Left ventricle myocardium superior (tissue), 1 donor: Measurements from ENCODE around the gene CERS6. TPM values are rescaled to one million over a fixed set of nuclear protein-coding genes. Genes with fewer than 3 reads are reported as not detected.

Experiments
- ATAC-seq: fragments of 200-7000 bp; cut with Tn5 transposase; one replicate; pipeline ENCODE4 v1.9.1; 2020; ENCODE audit warnings: mild to moderate bottlenecking, moderate library complexity
- DNase-seq: peaks from one replicate; pipeline ENCODE4 v3.0.0-alpha.2; 2020
- intact Hi-C: fragments of 100-400 bp; cut with micrococcal nuclease; formaldehyde crosslinking; loops from one replicate; pipeline ENCODE4 v1.11.0; 2022
- total RNA-seq: library from RNA; stranded (reverse); fragmentation: NEBNext Ultra II Directional; extraction: Animal tissue kit (Norgen Biotek cat#: 25700); gene quantifications from one replicate; pipeline ENCODE4 v1.2.1, GENCODE V29; 2021
- donor health status: DM: no; HTN: yes; CAD: no; lungs with severe emphysema.

CERS6 gene
- total RNA-seq, 1 donor from 2014 or later, result 71.7 TPM

DNA sequence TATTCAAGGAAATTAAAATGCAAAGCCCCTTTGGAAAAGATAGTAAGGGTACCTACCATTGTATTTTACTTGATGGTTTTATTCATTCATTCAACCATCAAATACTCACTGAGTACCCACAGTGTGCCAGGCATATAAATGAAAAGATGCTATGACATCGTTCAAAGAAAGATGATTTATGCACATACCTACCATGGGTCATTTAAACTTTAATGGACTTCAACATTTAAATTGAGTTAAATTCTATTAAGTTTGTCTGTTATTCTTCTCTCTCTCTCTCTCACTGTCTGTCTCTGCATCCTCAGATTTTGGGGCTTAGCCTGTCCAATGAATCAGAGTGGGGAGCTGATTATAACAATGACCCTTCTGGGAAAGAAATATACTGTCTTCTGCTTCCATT lies 87.9 kb downstream of the CERS6 start:
- intact Hi-C loops, result loop anchor here (10.0 kb wide), 1 partner anchor 141 kb away; no protein-coding TSS in a partner anchor
- DNase-seq (no peak), ATAC-seq (no peak)

DNA sequence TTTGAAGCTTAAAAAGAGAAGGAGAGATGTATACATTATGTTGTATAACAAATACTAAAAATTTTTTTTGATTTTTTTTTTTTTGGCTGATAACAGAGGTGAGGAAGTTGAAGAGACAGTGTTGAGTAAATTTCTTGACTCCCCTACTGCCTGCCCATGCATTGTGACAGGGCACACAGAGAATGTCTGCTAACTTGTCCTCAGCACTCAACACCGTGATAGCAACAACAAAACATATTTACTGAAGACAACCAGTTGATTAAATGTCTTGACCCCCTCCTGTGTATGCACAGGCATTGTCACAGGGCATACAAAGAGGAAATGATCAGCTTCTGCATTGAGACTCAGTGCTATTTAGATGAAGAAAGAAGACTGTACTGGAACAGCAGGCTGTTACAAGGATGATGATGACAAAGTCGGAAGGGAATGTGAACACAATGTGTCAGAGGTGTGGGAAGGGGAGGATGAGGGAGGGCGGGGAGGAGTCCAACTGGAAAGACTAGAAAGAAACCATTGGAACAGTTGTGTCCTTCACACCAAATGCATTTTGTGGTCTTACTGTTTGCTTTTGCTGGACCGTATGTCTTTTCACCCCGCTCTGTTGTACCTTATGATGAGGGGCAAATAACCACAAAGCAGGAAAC lies 89.5 kb downstream of the CERS6 start:
- ATAC-seq, result peak; percentile 91
- intact Hi-C loops, result loop anchor here (10.0 kb wide), 1 partner anchor 139 kb away; no protein-coding TSS in a partner anchor

DNA sequence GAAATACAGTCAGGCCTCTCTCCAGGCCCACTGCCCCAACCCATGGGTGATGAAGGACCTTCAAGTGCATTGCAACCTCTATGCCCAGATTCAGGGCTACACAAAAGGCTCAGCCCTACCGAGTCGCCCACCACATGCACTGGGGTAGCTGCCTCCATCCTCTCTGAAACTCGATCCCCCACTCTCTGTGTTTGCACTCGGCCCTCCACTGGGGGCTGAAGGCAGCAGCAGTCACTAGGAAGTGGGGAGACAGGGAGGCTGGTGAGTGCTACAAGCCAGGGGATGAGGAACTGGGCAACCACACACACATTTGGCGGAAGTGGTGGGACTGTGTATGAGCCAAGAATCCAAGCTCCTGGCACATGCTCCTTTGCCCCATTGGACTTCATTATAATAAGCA lies 94.6 kb downstream of the CERS6 start:
- intact Hi-C loops, result no loop called here
- DNase-seq (peak; percentile 32), ATAC-seq (peak; percentile 67)

More for the DNA sequence above, 89.5 kb downstream of the CERS6 start:
- no peak for DNase-seq

DNA sequence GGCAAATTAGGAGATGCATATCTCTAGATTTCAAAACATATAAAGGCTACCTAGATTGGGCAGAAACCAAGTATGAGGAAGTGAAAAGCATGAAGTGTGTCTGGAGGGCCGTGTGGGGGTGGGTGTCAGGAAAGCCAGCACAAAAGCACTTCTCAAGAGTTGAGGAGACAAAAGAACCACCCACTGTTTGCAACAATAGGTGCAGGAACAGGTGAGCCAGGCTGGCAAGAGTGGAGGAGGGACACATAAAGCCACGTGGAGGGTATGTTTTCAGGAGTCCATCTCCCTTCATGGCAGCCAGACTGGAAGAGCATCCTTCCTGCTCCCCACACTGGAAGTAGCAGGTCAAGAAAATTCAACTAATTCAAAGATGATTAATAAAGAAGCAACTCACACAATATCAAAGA lies 96.4 kb downstream of the CERS6 start:
- DNase-seq (no peak), ATAC-seq (no peak)
- intact Hi-C loops, result no loop called here

DNA sequence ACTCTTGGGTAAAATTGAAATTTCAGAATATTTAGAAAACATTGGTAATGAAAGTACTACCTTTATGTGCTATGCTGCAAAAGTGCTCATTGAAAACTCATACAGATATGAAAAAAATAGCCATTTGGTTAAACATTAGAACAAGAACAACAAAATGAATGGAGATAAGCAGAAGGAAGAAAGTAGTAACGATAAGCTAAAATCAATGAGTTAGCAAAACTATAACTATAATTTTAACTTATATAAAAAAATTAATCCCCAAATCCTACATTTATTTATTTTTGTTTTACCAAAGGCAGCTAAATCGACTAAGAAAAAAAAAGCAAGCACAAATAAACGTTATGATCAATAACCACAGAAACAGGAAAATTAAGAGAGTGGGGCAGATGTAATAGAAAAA lies 99.2 kb downstream of the CERS6 start:
- intact Hi-C loops, result no loop called here
- no peak for DNase-seq
- no peak for ATAC-seq

DNA sequence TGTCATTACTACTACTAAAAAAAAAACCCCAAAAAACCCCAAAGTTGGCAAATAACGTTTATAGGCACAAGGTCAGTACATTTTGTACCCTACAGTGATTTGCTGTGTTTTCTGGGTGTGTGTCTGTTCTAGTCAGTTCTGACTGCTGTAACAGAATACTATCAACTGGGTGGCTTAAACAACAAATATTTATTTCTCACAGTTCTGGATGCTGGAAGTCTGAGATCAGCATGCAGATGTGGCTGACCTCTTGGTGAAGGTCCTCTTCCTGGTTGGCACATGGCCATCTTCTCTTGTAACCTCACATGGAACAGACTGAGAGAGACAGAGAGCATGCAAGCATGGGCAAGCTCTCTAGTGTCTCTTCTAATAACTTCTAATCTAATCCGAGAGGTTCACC lies 103.1 kb downstream of the CERS6 start:
- ATAC-seq (peak; percentile 73), DNase-seq (no peak)
- intact Hi-C loops, result no loop called here

DNA sequence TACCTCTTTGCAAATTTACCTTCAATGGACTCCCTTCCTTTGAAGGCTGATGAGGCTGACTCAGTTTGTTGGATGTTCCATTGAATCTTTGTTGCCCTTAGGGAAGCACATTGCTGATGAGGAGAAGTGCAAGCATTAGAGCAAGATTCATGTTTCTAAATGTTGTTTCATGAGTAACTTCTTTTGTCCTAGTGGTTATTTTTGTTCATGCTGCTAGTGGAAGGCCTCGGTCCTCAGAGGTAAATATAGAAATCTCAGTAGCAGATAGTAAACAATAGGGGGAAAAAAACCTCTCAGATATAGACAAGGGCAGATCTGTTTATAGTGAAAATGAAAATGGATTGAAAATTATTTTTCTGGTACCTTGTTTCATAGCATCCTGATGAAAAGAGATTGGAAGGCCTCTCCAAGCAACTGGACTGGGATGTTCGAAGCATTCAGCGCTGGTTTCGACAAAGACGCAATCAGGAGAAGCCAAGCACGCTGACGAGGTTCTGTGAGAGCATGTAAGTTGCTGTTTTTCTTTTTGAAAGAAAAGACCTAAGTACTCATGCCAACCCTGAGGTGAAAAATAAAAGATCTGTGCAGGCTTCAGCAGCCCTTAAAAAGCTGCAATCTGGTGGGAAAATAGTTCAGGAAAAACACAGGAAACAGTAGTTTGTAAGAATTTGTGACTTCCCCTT lies 104.9 kb downstream of the CERS6 start:
- peak; percentile 49 for ATAC-seq
- DNase-seq, result no peak
- intact Hi-C loops, result no loop called here

DNA sequence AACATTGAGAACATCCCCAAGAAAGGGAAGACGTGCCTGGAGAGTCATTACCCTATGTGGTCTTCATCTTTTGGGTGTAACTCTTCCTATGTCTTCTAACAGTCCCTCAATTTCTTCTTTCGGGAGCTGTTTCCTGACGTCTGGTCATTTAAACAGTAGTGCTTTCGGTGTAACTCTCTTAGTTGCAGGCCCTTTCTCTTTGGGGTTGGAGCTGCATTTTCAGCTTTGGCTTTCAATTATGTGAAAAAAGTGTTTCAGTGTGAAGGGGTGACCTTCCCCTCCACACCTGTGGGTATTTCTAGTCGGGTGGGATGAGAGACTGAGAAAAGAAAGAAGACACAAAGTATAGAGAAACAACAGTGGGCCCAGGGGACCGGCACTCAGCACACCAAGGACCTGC lies 105.9 kb downstream of the CERS6 start:
- DNase-seq (no peak), ATAC-seq (no peak)
- intact Hi-C loops, result no loop called here

DNA sequence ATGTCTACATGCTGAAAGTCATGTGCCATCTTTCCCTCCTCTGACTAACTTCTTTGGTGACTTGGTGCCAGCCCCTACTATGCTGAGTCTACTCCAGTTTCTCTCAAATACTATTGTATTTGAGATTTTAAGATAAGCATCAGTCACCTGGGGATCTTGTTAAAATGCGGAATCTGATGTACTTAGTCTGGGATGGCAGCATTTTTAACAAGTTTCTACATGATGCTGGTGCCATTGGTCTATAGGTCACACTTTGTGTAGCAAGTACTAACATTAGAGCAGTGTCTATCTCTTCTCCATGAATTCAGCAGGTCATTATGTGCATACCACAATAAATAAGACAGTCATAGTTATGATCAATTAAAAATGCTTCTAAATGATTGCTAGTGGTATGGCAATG lies 106.9 kb downstream of the CERS6 start:
- intact Hi-C loops, result no loop called here
- no peak for DNase-seq
- no peak for ATAC-seq

DNA sequence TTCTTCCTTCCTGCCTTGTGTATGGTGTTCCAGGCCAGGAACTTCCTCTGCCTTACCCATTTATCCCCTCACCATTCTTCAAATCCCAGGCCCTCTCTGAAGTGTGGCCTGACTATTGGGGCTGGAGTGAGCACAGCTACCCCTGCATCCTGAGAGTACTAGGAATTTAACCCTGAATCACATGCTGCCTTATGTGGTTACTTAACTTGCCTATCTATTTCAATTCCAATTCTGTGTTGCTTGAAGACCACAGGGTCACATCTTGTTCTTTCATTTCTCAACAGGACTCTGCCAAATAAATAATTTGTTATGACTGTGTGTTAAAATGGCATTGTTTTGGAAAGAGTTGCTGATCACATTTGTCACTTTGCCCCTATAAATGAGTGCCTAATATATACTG lies 108.6 kb downstream of the CERS6 start:
- ATAC-seq, result no peak
- intact Hi-C loops, result no loop called here
- DNase-seq, result no peak

DNA sequence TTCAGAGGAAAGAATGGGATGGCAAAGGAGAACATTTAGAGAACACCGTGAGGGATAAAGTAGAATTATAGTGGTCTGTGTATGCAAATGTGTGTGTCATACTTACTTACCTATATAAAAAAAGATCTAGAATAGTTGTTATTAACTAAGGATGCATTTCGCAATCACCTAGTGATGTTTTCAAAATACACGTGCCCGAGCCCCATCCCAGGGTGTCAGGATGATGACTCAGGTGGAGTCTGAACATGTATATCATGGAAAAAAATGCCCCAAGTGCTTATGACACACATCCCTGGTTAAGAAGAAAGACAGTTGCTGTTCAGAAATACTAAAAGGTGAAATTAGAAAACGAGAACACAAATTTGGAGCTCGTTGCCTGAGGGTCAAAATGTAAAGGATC lies 109.0 kb downstream of the CERS6 start:
- intact Hi-C loops, result no loop called here
- no peak for ATAC-seq

DNA sequence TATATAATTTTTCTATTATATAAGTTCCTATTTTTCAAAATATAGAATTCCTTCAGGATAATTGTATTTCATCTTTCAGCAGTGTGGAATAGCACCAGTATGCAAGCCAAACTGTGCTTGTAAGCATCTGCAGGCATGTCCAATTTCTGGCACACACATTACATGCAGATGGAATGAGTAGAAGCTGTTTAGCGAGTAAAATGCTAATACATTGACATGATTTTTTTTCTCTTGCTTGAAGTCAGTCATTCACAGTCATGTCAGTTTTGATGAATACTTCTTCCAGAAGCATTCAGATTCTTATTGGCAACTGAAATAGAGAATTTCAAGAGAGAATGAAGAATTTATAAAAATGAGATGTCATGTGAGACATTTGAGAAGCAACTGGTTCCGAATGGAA lies 109.4 kb downstream of the CERS6 start:
- DNase-seq (no peak), ATAC-seq (no peak)
- intact Hi-C loops, result no loop called here

More for the DNA sequence above, 109.0 kb downstream of the CERS6 start:
- DNase-seq, result no peak

DNA sequence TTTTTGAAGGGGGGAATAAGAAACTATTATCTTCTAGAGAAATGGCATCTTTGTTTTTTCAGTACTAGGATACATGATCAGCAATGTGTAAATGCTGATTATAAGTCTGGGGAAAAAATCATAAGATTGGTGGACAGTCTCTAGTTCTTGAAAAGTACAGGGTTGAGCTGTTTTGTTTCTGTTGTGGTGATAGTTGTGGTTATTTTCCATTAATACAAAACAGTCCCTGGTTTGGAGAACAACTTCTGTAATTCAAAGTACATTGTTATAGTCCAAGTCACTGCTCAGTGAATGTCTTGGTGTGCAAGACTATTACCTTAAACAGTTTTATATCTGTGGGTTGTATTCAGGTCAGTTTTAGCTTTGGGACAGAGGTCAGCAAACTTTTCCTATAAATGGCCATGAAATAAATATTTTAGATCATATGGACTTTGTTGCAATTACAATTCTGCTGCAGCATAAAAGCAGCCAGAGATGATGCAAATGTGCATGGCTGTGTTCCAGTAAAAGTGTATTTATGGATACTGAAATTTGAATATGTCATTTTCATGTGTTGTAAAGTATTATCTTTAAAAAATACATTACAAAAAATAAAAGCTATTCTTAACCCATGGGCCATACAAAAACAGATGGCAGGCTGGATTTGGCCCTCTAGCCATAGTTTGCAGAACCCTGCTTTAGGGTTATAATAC lies 111.0 kb downstream of the CERS6 start:
- no peak for DNase-seq
- intact Hi-C loops, result no loop called here
- no peak for ATAC-seq

DNA sequence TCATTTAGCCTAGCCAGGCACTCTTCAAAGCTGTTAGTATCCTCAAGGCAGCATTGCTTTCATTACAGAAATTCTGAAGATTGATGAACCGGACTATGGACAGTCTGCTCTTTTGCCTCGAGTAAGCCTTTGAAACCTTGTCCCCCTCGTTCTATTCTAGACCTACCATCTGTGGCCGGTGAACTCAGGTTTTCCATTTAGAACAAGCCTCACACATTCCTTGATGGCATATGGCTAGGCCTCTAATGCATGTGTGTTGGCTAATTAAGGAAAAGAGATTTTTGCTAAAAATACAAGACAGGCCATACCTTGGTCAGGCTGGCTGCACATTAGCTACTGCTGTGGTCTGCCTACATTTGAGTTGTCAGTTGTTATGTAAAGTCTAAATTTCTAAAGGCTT lies 111.8 kb downstream of the CERS6 start:
- ATAC-seq (peak; percentile 34), DNase-seq (no peak)
- intact Hi-C loops, result no loop called here

DNA sequence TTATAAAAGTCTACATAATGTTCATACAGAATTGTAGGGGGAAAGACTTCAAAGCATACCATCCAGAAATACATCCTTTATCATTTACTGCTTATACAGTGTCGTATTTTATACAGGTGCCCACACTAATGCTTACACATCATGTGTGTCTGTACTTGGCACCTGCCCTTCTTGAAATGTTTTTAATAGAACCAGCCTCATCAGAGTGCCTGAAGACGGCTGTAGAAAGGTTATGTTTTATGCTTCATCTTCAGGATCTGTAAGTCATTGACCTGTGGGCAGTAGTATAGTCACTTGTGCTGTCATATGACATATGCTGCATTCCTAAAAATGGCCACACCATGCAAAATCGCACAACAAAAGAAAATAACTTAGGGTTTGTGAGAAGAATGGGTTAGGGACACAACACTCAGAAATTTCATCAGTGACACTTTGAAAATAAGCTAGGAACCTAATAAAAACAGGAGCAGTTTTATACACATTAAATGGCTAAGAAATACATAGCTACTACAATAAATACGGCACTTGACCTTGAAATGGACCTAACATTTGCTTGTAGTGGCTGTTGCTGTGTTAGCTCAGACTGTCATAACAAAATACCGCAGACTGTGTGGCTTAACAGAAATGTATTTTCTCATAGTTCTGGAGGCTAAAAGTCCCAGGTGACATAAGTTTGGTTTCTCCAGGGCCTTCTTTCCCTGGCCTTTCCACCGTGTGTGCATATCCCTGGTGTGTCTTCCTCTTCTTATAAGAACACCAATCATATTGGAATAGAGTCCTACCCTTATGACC lies 112.6 kb downstream of the CERS6 start:
- intact Hi-C loops, result no loop called here
- ATAC-seq (peak; percentile 71), DNase-seq (no peak)

DNA sequence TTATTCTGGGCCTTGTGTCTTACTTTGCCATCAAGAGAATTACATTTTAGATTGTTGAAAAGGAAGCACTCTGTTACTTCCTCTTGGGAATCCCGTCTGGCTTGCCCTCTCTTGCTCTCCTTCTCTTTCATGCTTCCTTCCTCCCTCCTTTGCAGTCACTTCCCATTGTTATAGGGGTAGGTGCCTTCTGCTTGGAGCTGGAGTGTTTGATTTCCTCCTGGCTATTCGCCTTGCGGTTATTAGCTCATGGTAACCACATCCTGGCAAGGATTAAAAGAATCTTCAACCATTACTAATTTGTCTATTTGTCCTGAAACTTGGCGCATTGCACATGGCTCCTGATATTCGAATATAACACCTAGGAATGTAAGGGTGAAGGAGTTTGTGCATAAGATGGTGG lies 115.0 kb downstream of the CERS6 start:
- intact Hi-C loops, result no loop called here
- no peak for DNase-seq
- no peak for ATAC-seq

DNA sequence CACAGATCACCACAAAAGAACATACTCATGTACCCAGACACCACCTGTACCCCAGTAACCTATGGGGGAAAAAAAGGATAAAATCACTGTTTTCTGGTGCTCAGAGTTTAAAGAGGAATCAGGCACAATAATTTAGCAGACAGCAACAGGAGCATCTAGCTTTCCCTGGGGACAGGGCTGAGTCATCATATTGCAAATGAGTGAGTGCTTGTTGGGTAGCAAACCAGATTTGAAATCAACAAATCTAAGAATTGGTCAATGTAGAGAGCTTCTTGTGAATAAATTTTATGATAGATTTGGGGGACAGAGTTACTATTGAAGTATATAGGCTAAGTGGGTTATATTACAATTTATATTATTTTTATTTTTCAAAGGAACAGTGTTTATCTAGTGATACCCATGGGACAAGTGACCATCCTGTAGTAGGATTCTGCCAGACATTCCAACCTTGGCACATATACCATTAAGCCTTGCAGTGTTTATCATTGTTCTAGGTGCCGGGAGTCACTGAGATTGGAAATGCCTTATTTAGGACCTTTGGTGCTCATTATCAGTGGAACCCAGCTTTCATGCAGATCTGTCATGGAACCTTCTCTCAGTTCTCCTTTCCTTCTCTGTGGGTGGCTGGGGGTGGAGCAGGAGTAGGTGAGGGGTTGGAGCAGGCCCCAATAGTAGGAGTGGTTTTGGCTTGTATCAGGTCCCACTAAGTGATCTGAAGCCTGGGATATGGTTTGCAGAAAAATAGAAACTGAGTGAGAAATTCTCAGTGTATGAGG lies 117.2 kb downstream of the CERS6 start:
- intact Hi-C loops, result no loop called here
- DNase-seq (no peak), ATAC-seq (no peak)

DNA sequence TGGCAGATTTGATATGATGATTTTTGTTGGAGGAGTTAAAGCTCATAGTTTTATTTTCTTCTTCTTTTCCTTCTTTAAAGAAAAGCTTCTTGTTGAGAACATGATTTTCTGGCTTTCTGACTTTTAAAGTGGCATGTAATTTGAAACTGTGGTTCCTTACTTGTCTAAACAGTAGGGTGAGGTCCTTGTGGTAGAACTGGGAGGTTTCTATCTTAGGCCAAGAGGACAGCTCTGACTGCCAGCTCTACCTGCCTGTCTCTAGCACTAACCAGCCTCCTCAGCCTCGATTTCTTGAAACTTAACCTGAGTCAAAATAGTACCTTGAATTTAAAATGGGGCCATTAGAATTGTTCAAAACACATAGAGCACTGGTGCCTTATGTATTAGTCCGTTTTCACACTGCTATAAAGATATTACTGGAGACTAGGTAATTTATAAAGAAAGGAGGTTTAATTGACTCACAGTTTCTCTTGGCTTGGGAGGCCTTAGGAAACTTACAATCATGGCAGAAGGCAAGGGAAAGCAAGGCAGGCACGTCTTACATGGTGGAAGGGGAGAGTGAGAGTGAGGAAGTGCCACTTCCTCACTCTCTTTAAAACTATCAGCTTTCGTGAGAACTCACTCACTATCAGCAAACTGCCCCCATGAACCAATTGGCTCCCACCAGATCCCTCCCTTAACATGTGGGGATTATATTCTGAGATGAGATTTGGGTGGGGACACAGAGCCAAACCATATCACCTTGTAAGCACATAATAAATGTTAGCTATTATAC lies 119.0 kb downstream of the CERS6 start:
- DNase-seq (no peak), ATAC-seq (peak; percentile 39)
- intact Hi-C loops, result no loop called here
